Muscle layer of colon (tissue), 2 donors: ENCODE data around the gene PTPRR.

ENCODE experiments used
- H3K27ac ChIP-seq: one replicate; pipeline ENCODE4 v1.7.0; 2013; ENCODE audit warnings: low read depth, mild to moderate bottlenecking, low read length, moderate library complexity
- H3K27me3 ChIP-seq, 2 donors: one replicate each; pipeline ENCODE4 v1.7.0; 2013; ENCODE audit warnings: low read length in 2 of 2, mild to moderate bottlenecking in 2 of 2; ENCODE audit not compliant: insufficient read depth in 2 of 2, control insufficient read depth in 1 of 2
- H3K36me3 ChIP-seq: one replicate; pipeline ENCODE4 v1.7.0; 2013; ENCODE audit warnings: mild to moderate bottlenecking, low read length; ENCODE audit not compliant: insufficient read depth
- H3K4me1 ChIP-seq: one replicate; pipeline ENCODE4 v1.7.0; 2013; ENCODE audit warnings: mild to moderate bottlenecking, low read length; ENCODE audit not compliant: insufficient read depth
- H3K4me3 ChIP-seq, 2 donors: one replicate each; pipeline ENCODE4 v1.7.0; 2013; ENCODE audit warnings: low read length in 2 of 2, low read depth in 1 of 2, mild to moderate bottlenecking in 1 of 2, moderate library complexity in 1 of 2
- H3K9ac ChIP-seq: one replicate; pipeline ENCODE4 v1.7.0; 2013; ENCODE audit warnings: low read length
- H3K9me3 ChIP-seq: one replicate; pipeline ENCODE4 v1.7.0; 2013; ENCODE audit warnings: mild to moderate bottlenecking, low read length
- donor health status: abdominal sarcoma.
- donor health status: Adenocarcinoma of cecum.

PTPRR gene

DNA sequence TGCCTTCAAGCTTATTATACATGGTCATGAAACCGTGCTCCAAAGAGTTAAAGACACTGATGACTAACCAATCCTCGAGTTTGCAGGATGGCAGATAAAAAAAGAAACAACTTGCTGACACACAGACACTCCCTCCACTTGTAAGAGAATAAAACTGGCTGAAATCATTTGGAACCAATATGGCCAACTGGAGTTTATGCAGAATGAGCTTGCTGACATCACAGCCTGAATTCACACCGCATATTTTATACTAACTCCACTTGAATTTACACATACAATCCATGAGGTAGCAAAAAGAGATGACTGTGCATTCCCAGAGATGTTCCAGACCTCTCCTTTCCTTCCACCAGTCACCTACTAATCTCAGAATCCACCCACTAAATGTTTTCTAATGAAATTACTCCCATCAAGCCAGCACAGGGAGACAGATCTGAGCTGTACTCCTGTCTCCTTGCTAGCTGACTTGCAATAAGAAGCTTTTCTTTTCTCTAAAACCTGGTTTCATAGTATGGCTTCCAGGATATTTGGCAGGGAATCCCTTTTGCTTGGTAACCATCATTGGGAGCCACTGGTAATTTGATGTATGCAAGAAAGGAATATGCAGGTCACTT lies 15.8 kb upstream of the PTPRR start:
- H3K36me3 ChIP-seq: no peaks in the 10 kb centered on the region
- peaks cover 0 to 4% of the 10 kb centered on the region in 2 donors for H3K27me3 ChIP-seq
- H3K4me1 ChIP-seq: no peaks in the 10 kb centered on the region
- H3K9ac ChIP-seq: no peak overlapping the region
- H3K27ac ChIP-seq: no peak overlapping the region
- no peaks in the 10 kb centered on the region for H3K9me3 ChIP-seq
- H3K4me3 ChIP-seq: no peak overlapping the region

GRCh38 chr12:70933133-70933532 lies 12.6 kb upstream of the PTPRR start:
- Histone ChIP-seq H3K27ac (no peak overlapping the region), H3K4me1 (no peaks in the 10 kb centered on the region), H3K9me3 (no peaks in the 10 kb centered on the region), H3K4me3 (no peak overlapping the region), H3K36me3 (no peaks in the 10 kb centered on the region), H3K9ac (no peak overlapping the region), H3K27me3 (no peaks in the 10 kb centered on the region)

GRCh38 chr12:70929029-70929428 lies 8.5 kb upstream of the PTPRR start:
- H3K27ac ChIP-seq: no peak overlapping the region
- H3K27me3 ChIP-seq: no peaks in the 10 kb centered on the region
- no peaks in the 10 kb centered on the region for H3K4me1 ChIP-seq
- no peak overlapping the region for H3K9ac ChIP-seq
- H3K36me3 ChIP-seq: no peaks in the 10 kb centered on the region
- H3K4me3 ChIP-seq: no peak overlapping the region
- no peaks in the 10 kb centered on the region for H3K9me3 ChIP-seq

DNA sequence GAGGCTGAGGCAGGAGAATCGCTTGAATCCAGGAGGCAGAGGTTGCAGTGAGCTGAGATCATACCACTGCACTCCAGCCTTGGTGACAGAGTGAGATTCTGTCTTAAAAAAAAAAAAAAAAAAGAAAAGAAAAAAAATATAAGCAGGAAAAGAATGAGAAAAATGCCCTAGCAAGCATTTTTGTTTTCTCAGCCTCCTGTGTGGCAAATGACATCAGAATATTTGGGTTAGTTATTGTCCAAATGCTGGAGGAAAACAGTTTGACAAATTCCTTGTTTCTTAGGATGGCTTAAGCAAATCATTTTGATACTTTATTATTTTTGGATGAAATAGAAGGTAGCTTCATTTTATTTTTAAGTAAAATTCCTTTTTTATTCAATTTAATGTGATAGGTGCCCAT lies 7.5 kb upstream of the PTPRR start:
- no peaks in the 10 kb centered on the region for H3K36me3 ChIP-seq
- H3K27ac ChIP-seq: no peak overlapping the region
- H3K9me3 ChIP-seq: no peaks in the 10 kb centered on the region
- no peaks in the 10 kb centered on the region for H3K27me3 ChIP-seq
- no peak overlapping the region for H3K9ac ChIP-seq
- no peak overlapping the region for H3K4me3 ChIP-seq
- no peaks in the 10 kb centered on the region for H3K4me1 ChIP-seq

- Histone ChIP-seq H3K27ac (no peak overlapping the region), H3K9me3 (no peaks in the 10 kb centered on the region), H3K36me3 (no peaks in the 10 kb centered on the region), H3K4me1 (no peaks in the 10 kb centered on the region), H3K9ac (no peak overlapping the region), H3K4me3 (no peak overlapping the region), H3K27me3 (no peaks in the 10 kb centered on the region)
Observed at GRCh38 chr12:70927356-70927755, 6.8 kb upstream of the PTPRR start.

- no peaks in the 10 kb centered on the region for H3K27me3 ChIP-seq
- H3K27ac ChIP-seq: no peak overlapping the region
Observed at GRCh38 chr12:70925539-70925938, 5.0 kb upstream of the PTPRR start.

GRCh38 chr12:70920891-70921290 lies 353 bp upstream of the PTPRR start:
- no peaks in the 10 kb centered on the region for H3K9me3 ChIP-seq
- peaks cover 5 to 7% of the 10 kb centered on the region in 2 donors for H3K27me3 ChIP-seq
- no peak overlapping the region for H3K27ac ChIP-seq
- no peaks in the 10 kb centered on the region for H3K36me3 ChIP-seq
- H3K4me1 ChIP-seq: no peaks in the 10 kb centered on the region
- no peak overlapping the region for H3K4me3 ChIP-seq
- no peak overlapping the region for H3K9ac ChIP-seq

More at GRCh38 chr12:70925539-70925938, 5.0 kb upstream of the PTPRR start:
- Histone ChIP-seq H3K36me3 (no peaks in the 10 kb centered on the region), H3K4me3 (no peak overlapping the region), H3K9me3 (no peaks in the 10 kb centered on the region), H3K4me1 (no peaks in the 10 kb centered on the region), H3K9ac (no peak overlapping the region)

- Histone ChIP-seq H3K9ac (no peak overlapping the region), H3K4me3 (no peak overlapping the region), H3K9me3 (no peaks in the 10 kb centered on the region), H3K36me3 (no peaks in the 10 kb centered on the region), H3K4me1 (no peaks in the 10 kb centered on the region), H3K27ac (no peak overlapping the region), H3K27me3 (peaks cover 5 to 7% of the 10 kb centered on the region in 2 donors)
Observed at GRCh38 chr12:70919597-70920035, 922 bp downstream of the PTPRR start.

- Histone ChIP-seq H3K4me1 (no peaks in the 10 kb centered on the region), H3K9me3 (no peaks in the 10 kb centered on the region), H3K27ac (no peak overlapping the region), H3K27me3 (peaks cover 5 to 7% of the 10 kb centered on the region in 2 donors), H3K9ac (no peak overlapping the region), H3K4me3 (no peak overlapping the region), H3K36me3 (no peaks in the 10 kb centered on the region)
Observed at GRCh38 chr12:70919176-70919575, 1.4 kb downstream of the PTPRR start.

- no peaks in the 10 kb centered on the region for H3K9me3 ChIP-seq
- H3K27ac ChIP-seq: no peak overlapping the region
- no peak overlapping the region for H3K4me3 ChIP-seq
- no peaks in the 10 kb centered on the region for H3K4me1 ChIP-seq
- H3K27me3 ChIP-seq: peaks cover 5 to 7% of the 10 kb centered on the region in 2 donors
- no peak overlapping the region for H3K9ac ChIP-seq
- H3K36me3 ChIP-seq: no peaks in the 10 kb centered on the region
Observed at GRCh38 chr12:70918321-70918720, 2.2 kb downstream of the PTPRR start.

DNA sequence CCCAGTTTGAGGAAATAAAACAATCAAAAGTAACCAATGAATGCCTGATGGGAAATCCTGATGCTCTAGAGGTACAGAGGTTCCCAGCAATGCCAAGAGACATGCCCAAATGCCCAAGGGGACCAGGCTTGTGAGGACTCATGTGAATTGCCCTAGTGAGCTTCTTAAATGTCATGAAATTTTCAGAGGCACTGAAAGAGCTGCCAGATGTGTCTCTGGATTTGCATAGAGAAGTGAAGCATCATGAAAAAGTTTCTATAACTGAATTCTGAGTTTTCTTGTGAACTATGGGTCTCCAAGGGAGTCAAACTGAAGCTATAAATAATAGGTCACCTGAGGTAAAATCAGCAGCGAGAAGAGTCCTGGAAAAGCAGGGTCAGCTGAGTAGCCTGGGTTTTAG lies 9.9 kb downstream of the PTPRR start:
- no peak overlapping the region for H3K27ac ChIP-seq
- H3K4me1 ChIP-seq: no peaks in the 10 kb centered on the region
- no peaks in the 10 kb centered on the region for H3K9me3 ChIP-seq
- H3K36me3 ChIP-seq: no peaks in the 10 kb centered on the region
- no peak overlapping the region for H3K4me3 ChIP-seq
- H3K9ac ChIP-seq: no peak overlapping the region
- H3K27me3 ChIP-seq: no peaks in the 10 kb centered on the region

GRCh38 chr12:70908978-70909377 lies 11.6 kb downstream of the PTPRR start:
- Histone ChIP-seq H3K4me3 (no peak overlapping the region), H3K27me3 (no peaks in the 10 kb centered on the region), H3K27ac (no peak overlapping the region), H3K9ac (no peak overlapping the region), H3K36me3 (no peaks in the 10 kb centered on the region), H3K9me3 (no peaks in the 10 kb centered on the region), H3K4me1 (no peaks in the 10 kb centered on the region)
